Left lung (tissue), 10 donors: ENCODE measurements around the gene ZNF845. TPM values are rescaled to one million over a fixed set of nuclear protein-coding genes. Genes with fewer than 3 reads are reported as not detected.

ENCODE experiments used
- ATAC-seq: fragments of 200-7000 bp; cut with Tn5 transposase; one replicate; pipeline ENCODE4 v1.9.1; 2020; ENCODE audit warnings: moderate library complexity
- DNase-seq, 4 donors: peaks; one replicate each; pipeline ENCODE4 v3.0.0-alpha.2; 2013 to 2020
- H3K27ac ChIP-seq, 2 donors: fragments of 200-600 bp; sonication (generic) in 1 of 2; one replicate each; pipeline versions ENCODE4 v1.5.0 to v1.8.0; 2020 to 2021
- H3K27me3 ChIP-seq, 2 donors: fragments of 200-600 bp; sonication (generic) in 1 of 2; one replicate each; pipeline versions ENCODE4 v1.5.0 to v1.8.0; 2020 to 2021
- H3K36me3 ChIP-seq, 2 donors: fragments of 200-600 bp; sonication (generic) in 1 of 2; one replicate each; pipeline versions ENCODE4 v1.5.0 to v1.8.0; 2020 to 2021
- H3K4me1 ChIP-seq, 2 donors: fragments of 200-600 bp; one replicate each; pipeline ENCODE4 v1.8.0; 2021
- H3K4me3 ChIP-seq, 2 donors: fragments of 200-600 bp; sonication (generic) in 1 of 2; one replicate each; pipeline versions ENCODE4 v1.5.0 to v1.8.0; 2020 to 2021; ENCODE audit warnings: mild to moderate bottlenecking in 1 of 2
- H3K9me3 ChIP-seq, 2 donors: fragments of 200-600 bp; sonication (generic) in 1 of 2; one replicate each; pipeline versions ENCODE4 v1.5.0 to v1.8.0; 2020 to 2021
- CTCF ChIP-seq, 2 donors: fragments of 200-600 bp; sonication (generic) in 1 of 2; IDR thresholded peaks; one replicate each; pipeline versions ENCODE4 v1.5.0 to v1.8.0; 2021; ENCODE audit warnings: antibody characterized with exemption in 2 of 2
- intact Hi-C, 2 donors: fragments of 100-400 bp; cut with DNase I; formaldehyde crosslinking; loops; one replicate each; pipeline versions ENCODE4 v1.11.2 to v1.14.2; 2022
- polyA plus RNA-seq, 6 donors: library from polyadenylated mRNA; unstranded; fragments of 120-200 nt; gene quantifications; one replicate each; pipeline ENCODE4 v1.2.1, GENCODE V29; 2013; ENCODE audit not compliant: insufficient read length in 6 of 6
- total RNA-seq, 2 donors: library from RNA; stranded (reverse); fragmentation: NEBNext Ultra II Directional; extraction: Animal tissue kit (Norgen Biotek cat#: 25700); gene quantifications; one replicate each; pipeline ENCODE4 v1.2.1, GENCODE V29; 2021
- donor health status: DM: no; HTN: yes; CAD: no.
- donor health status: DM: no; HTN: no; CAD: no.

The ZNF845 gene
- total and polyA plus RNA-seq, 8 donors = 7.0 to 10.3 (median 9.0) TPM

DNA sequence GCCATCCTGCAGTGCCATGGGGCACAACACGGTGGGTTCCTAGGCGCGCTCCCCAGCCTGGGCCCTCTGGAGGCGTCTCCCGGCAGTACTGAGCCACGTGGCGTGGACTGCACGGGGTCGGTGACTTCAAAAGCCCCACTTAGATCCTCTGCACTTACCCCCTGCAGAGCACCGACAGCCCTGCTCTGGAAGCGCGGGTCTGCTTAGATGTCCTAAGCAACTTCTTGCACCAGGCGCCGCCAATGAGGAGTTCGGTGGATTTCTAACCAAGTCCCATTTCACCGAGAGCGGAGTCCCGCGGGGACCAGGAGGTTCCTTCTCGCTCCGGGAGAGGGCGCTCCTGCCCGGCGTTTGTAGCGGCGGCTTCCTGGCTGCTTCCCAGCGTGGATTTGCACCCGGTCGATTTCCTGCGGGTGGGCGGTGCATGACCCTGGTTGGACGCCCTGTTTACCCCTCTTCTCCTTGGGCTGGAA lies 25.2 kb upstream of the ZNF845 start:
- peaks cover 0 to 20% of the 10 kb centered on the region in 2 donors for H3K9me3 ChIP-seq
- H3K4me3 ChIP-seq = no peak overlapping the region
- peak; percentile 65 for ATAC-seq
- intact Hi-C loops = no loop called here
- peak in 3 of 4 donors; percentile 18 to 78 (median 46) for DNase-seq
- peak in 1 of 2 donors; percentile 51 for TF ChIP-seq CTCF (IDR thresholded peaks at IDR 0.05)
- H3K4me1 ChIP-seq = no peaks in the 10 kb centered on the region
- peaks cover 11 to 64% of the 10 kb centered on the region in 2 donors for H3K27me3 ChIP-seq
- no peak overlapping the region for H3K27ac ChIP-seq
- H3K36me3 ChIP-seq = no peaks in the 10 kb centered on the region

GRCh38 chr19:53311044-53311443 lies 22.5 kb upstream of the ZNF845 start:
- peaks cover 0 to 15% of the 10 kb centered on the region in 2 donors for H3K9me3 ChIP-seq
- no peaks in the 10 kb centered on the region for H3K4me1 ChIP-seq
- no peak for TF ChIP-seq CTCF (IDR thresholded peaks at IDR 0.05)
- H3K27me3 ChIP-seq = peaks cover 11 to 58% of the 10 kb centered on the region in 2 donors
- DNase-seq = no peak
- intact Hi-C loops = no loop called here
- no peak overlapping the region for H3K27ac ChIP-seq
- ATAC-seq = no peak
- no peak overlapping the region for H3K4me3 ChIP-seq
- H3K36me3 ChIP-seq = no peaks in the 10 kb centered on the region

GRCh38 chr19:53311897-53312296 lies 21.7 kb upstream of the ZNF845 start:
- H3K27me3 ChIP-seq = peaks cover 11 to 53% of the 10 kb centered on the region in 2 donors
- ATAC-seq = no peak
- H3K4me3 ChIP-seq = no peak overlapping the region
- no peak overlapping the region for H3K27ac ChIP-seq
- TF ChIP-seq CTCF (IDR thresholded peaks at IDR 0.05) = no peak
- no peaks in the 10 kb centered on the region for H3K4me1 ChIP-seq
- peaks cover 0 to 15% of the 10 kb centered on the region in 2 donors for H3K9me3 ChIP-seq
- DNase-seq = no peak
- no peaks in the 10 kb centered on the region for H3K36me3 ChIP-seq
- intact Hi-C loops = no loop called here

DNA sequence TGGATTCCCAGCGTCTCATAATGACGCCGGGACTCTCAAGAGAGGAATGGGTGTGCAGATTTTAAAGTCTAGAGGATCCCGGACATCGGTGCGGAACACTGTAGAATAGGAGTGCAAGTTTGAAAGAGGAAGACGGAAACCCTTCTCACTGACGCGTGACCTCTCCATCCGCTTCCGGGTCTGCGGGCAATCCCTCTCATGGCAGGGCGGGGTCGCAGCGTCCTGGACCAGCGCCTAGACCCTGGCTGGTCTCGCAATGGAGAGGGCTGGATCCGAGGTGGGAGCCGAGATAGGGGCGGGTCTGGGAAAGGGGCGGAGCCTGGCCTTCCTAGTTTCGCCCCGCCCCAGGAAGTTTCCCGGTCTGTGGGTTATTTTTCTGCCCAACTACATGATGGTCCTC lies 4.6 kb upstream of the ZNF845 start:
- no peak for TF ChIP-seq CTCF (IDR thresholded peaks at IDR 0.05)
- Histone ChIP-seq H3K36me3 (no peaks in the 10 kb centered on the region), H3K4me3 (no peak overlapping the region), H3K27ac (no peak overlapping the region), H3K4me1 (peaks cover 0 to 7% of the 10 kb centered on the region in 2 donors), H3K27me3 (peaks cover 0 to 18% of the 10 kb centered on the region in 2 donors), H3K9me3 (peaks cover 0 to 61% of the 10 kb centered on the region in 2 donors)
- DNase-seq (peak in 1 of 4 donors; percentile 37), ATAC-seq (no peak)
- intact Hi-C loops = no loop called here

DNA sequence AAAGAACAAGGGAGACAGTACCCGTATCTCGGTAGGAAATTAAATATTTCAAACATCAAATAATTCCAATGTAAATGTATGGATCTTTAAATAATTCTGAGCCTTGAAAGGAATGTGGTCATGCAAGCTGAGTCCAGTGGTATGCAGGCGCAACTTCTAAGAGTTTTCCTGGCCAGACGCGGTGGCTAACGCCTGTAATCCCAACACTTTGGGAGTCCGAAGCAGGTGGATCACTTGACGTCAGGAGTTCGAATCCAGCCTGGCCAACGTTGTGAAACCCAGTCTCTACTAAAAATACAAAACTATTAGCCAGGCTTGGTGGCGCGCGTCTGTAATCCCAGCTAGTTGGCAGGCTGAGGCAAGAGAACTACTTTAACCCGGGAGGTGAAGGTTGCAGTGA lies 1.1 kb upstream of the ZNF845 start:
- peaks cover 0 to 4% of the 10 kb centered on the region in 2 donors for H3K27me3 ChIP-seq
- H3K27ac ChIP-seq = no peak overlapping the region
- intact Hi-C loops = no loop called here
- DNase-seq = peak in 1 of 4 donors; percentile 6
- no peak for TF ChIP-seq CTCF (IDR thresholded peaks at IDR 0.05)
- no peak for ATAC-seq
- peaks cover 0 to 34% of the 10 kb centered on the region in 2 donors for H3K9me3 ChIP-seq
- peak overlapping the region; percentile 66 to 67 for H3K4me3 ChIP-seq
- peaks cover 0 to 21% of the 10 kb centered on the region in 2 donors for H3K4me1 ChIP-seq
- peaks cover 0 to 4% of the 10 kb centered on the region in 2 donors for H3K36me3 ChIP-seq
